ENCODE measurements around the gene SLC6A8.

- TF ChIP-seq CTCF (IDR thresholded peaks at IDR 0.05): no peak
- no peak for TF ChIP-seq EZH2phosphoT487 (IDR thresholded peaks at IDR 0.05)
Measured at GRCh38 chrX:153709726-153710674, 22.3 kb downstream of the SLC6A8 start.

Data from neural progenitor cell (in vitro differentiated cells).